CMK (cell line): Measurements from ENCODE around the gene PCSK1N.
"Not testable (repeated sequence)": the region's sequence is repeated elsewhere in the genome, so short reads cannot be mapped to it uniquely, and the experiment has no call there.

Experiments used
- DNase-seq: peaks from one replicate; pipeline ENCODE4 v3.0.0-alpha.2; 2010; ENCODE audit warnings: low read depth

PCSK1N gene

GRCh38 chrX:48823053-48823452, 12.4 kb downstream of the PCSK1N start:
- DNase-seq, result no peak

GRCh38 chrX:48819394-48819793, 16.0 kb downstream of the PCSK1N start:
- not testable (repeated sequence) for DNase-seq

GRCh38 chrX:48818866-48819265, 16.5 kb downstream of the PCSK1N start:
- no peak for DNase-seq

GRCh38 chrX:48818098-48818497, 17.3 kb downstream of the PCSK1N start:
- no peak for DNase-seq

- DNase-seq, result no peak
Observed at GRCh38 chrX:48816014-48816810, 19.2 kb downstream of the PCSK1N start.

- no peak for DNase-seq
Observed at GRCh38 chrX:48815266-48815665, 20.1 kb downstream of the PCSK1N start.

GRCh38 chrX:48814722-48815121, 20.7 kb downstream of the PCSK1N start:
- no peak for DNase-seq

GRCh38 chrX:48813644-48814043, 21.8 kb downstream of the PCSK1N start:
- no peak for DNase-seq

- no peak for DNase-seq
Observed at GRCh38 chrX:48806081-48806480, 29.3 kb downstream of the PCSK1N start.

- DNase-seq, result no peak
Observed at GRCh38 chrX:48802905-48803200, 32.6 kb downstream of the PCSK1N start.

GRCh38 chrX:48802089-48802904, 33.1 kb downstream of the PCSK1N start:
- peak; percentile 80 for DNase-seq

- peak; percentile 99 for DNase-seq
Observed at GRCh38 chrX:48801280-48802088, 33.9 kb downstream of the PCSK1N start, which contains the start of gene HDAC6. HDAC6 (plus strand) TSS chrX:48802067; CDS start chrX:48802693, 626 bp downstream.

- DNase-seq, result peak; percentile 95
Observed at GRCh38 chrX:48800574-48801279, 34.7 kb downstream of the PCSK1N start.

- DNase-seq, result no peak
Observed at GRCh38 chrX:48798318-48798717, 37.1 kb downstream of the PCSK1N start.

GRCh38 chrX:48794911-48795515, 40.4 kb downstream of the PCSK1N start:
- DNase-seq, result no peak

- DNase-seq, result peak; percentile 63
Observed at GRCh38 chrX:48794340-48794910, 41.0 kb downstream of the PCSK1N start.

GRCh38 chrX:48793935-48794334, 41.5 kb downstream of the PCSK1N start:
- DNase-seq, result no peak

GRCh38 chrX:48792219-48792618, 43.2 kb downstream of the PCSK1N start:
- no peak for DNase-seq

- DNase-seq, result no peak
Observed at GRCh38 chrX:48791063-48791820, 44.2 kb downstream of the PCSK1N start.

GRCh38 chrX:48790477-48790876, 44.9 kb downstream of the PCSK1N start:
- DNase-seq, result no peak
